Spleen (tissue), 11 donors: ENCODE results near the gene CAMK2B. TPM values are rescaled to one million over a fixed set of nuclear protein-coding genes. Genes with fewer than 3 reads are reported as not detected.

Experiments used
- DNase-seq: peaks from one replicate; pipeline ENCODE4 v3.0.0-alpha.2; 2020
- H3K27ac ChIP-seq, 8 donors: fragments of 200-600 bp; sonication (generic) in 7 of 8; 1 replicate in 4 of 8; 2 replicates in 4 of 8; pipeline versions ENCODE4 v1.5.0 to v1.8.0; 2016 to 2021; ENCODE audit warnings: inconsistent platforms in 4 of 8, mild to moderate bottlenecking in 4 of 8, moderate library complexity in 1 of 8
- H3K27me3 ChIP-seq, 7 donors: fragments of 200-600 bp; sonication (generic) in 6 of 7; replicated peaks in 1 of 7; 1 replicate in 4 of 7; 2 replicates in 3 of 7; pipeline versions ENCODE4 v1.5.0 to v1.8.0; 2016 to 2021; ENCODE audit warnings: inconsistent platforms in 3 of 7, mild to moderate bottlenecking in 1 of 7
- H3K36me3 ChIP-seq, 6 donors: fragments of 200-600 bp; sonication (generic) in 5 of 6; 1 replicate in 4 of 6; 2 replicates in 2 of 6; pipeline versions ENCODE4 v1.5.0 to v1.8.0; 2016 to 2021; ENCODE audit warnings: inconsistent platforms in 2 of 6
- H3K4me1 ChIP-seq, 6 donors: fragments of 200-600 bp; sonication (generic) in 5 of 6; 1 replicate in 3 of 6; 2 replicates in 3 of 6; pipeline versions ENCODE4 v1.5.0 to v1.8.0; 2016 to 2021; ENCODE audit warnings: inconsistent platforms in 3 of 6
- H3K4me3 ChIP-seq, 8 donors: fragments of 200-600 bp; sonication (generic) in 7 of 8; 1 replicate in 4 of 8; 2 replicates in 4 of 8; pipeline versions ENCODE4 v1.5.0 to v1.8.0; 2016 to 2021; ENCODE audit warnings: inconsistent platforms in 4 of 8, mild to moderate bottlenecking in 4 of 8, moderate library complexity in 2 of 8
- H3K9me3 ChIP-seq, 8 donors: fragments of 200-600 bp; sonication (generic) in 7 of 8; 1 replicate in 4 of 8; 2 replicates in 4 of 8; pipeline versions ENCODE4 v1.5.0 to v1.8.0; 2016 to 2021; ENCODE audit warnings: inconsistent platforms in 4 of 8
- CTCF ChIP-seq, 11 experiments: fragments of 200-600 bp in 7 of 11; fragments of 450-650 bp in 4 of 11; sonication (generic) in 4 of 11; IDR thresholded peaks in 8 of 11; conservative IDR thresholded peaks in 3 of 11; 1 replicate in 7 of 11; 2 replicates in 4 of 11; pipeline versions ENCODE4 v1.4.0 to v1.8.0; 2016 to 2021; ENCODE audit warnings: antibody characterized with exemption in 11 of 11, inconsistent platforms in 4 of 11, mild to moderate bottlenecking in 1 of 11
- POLR2A ChIP-seq, 3 donors: fragments of 450-650 bp; IDR thresholded peaks; one replicate each; pipeline ENCODE4 v1.5.1; 2017; ENCODE audit warnings: antibody characterized with exemption in 3 of 3, mild to moderate bottlenecking in 1 of 3
- POLR2AphosphoS5 ChIP-seq, 3 donors: sonication (generic); formaldehyde crosslinking; IDR thresholded peaks; one replicate each; pipeline ENCODE4 v1.5.1; 2017; ENCODE audit warnings: antibody characterized with exemption in 3 of 3
- WGBS, 5 donors: extraction: QIAGEN DNeasy Blood & Tissue Kit in 3 of 5; methylation state at CpG; one replicate each; pipeline versions ENCODE4 v1.1.5 to v1.1.7; 2013 to 2018; 5-methylcytosine and 5-hydroxymethylcytosine counted together
- intact Hi-C: fragments of 100-400 bp; cut with DNase I; formaldehyde crosslinking; loops from one replicate; pipeline ENCODE4 v1.15.0; 2023; ENCODE audit warnings: low total_unique reads
- polyA plus RNA-seq, 3 donors: library from polyadenylated mRNA; stranded (reverse); fragments of 200-250 nt; gene quantifications; one replicate each; pipeline ENCODE4 v1.2.1, GENCODE V29; 2013
- total RNA-seq, 7 donors: library from RNA; depleted of rRNA in 3 of 7; stranded (reverse); fragments of >200 nt in 3 of 7; fragmentation: NEBNext Ultra II Directional in 4 of 7; extraction: Animal tissue kit (Norgen Biotek cat#: 25700) in 4 of 7; gene quantifications; one replicate each; pipeline versions ENCODE4 v1.1.0 to v1.2.1, GENCODE V29; 2016 to 2021
- donor health status: healthy with polysubstance abuse.
- donor health status: DM: no; HTN: no; CAD: no; lungs with moderate emphysema.
- donor health status: DM: no; HTN: no; CAD: no.
- donor health status: Bipolar disorder and iron deficiency.
- donor health status: healthy.
- donor health status: DM: no; HTN: no; CAD: no.
- donor health status: DM: yes; HTN: yes; CAD: no.

Gene CAMK2B
- total and polyA plus RNA-seq, 10 donors, result 0.20 to 2.9 (median 0.61) TPM; not detected in 2

GRCh38 chr7:44322631-44323363 lies 2.6 kb downstream of the CAMK2B start:
- Histone ChIP-seq H3K27me3 (peaks cover 0 to 59% (median 29%) of the 10 kb centered on the region in 7 donors), H3K4me3 (no peak overlapping the region), H3K27ac (no peak overlapping the region), H3K36me3 (no peaks in the 10 kb centered on the region), H3K4me1 (peaks cover 0 to 14% (median 6%) of the 10 kb centered on the region in 6 donors), H3K9me3 (no peaks in the 10 kb centered on the region)
- intact Hi-C loops, result no loop called here
- no peak for DNase-seq
- TF ChIP-seq POLR2AphosphoS5 (IDR thresholded peaks at IDR 0.05) (no peak), POLR2A (IDR thresholded peaks at IDR 0.05) (no peak), CTCF (IDR thresholded peaks at IDR 0.05 in 8 of 11, conservative IDR thresholded peaks at IDR 0.05 in 3 of 11) (no peak)
- 85 to 94% (median 88%) methylated on average over 15 to 17 of the region's 17 CpGs for WGBS, 5 donors

GRCh38 chr7:44321796-44322195 lies 3.6 kb downstream of the CAMK2B start:
- Histone ChIP-seq H3K27ac (no peak overlapping the region), H3K9me3 (no peaks in the 10 kb centered on the region)

GRCh38 chr7:44320794-44321371 lies 4.5 kb downstream of the CAMK2B start:
- Histone ChIP-seq H3K27me3 (peaks cover 0 to 40% (median 19%) of the 10 kb centered on the region in 7 donors), H3K4me3 (no peak overlapping the region), H3K27ac (no peak overlapping the region), H3K9me3 (peaks cover 0 to 1% (median 0%) of the 10 kb centered on the region in 8 donors), H3K36me3 (no peaks in the 10 kb centered on the region), H3K4me1 (peaks cover 0 to 11% (median 6%) of the 10 kb centered on the region in 6 donors)
- DNase-seq, result no peak
- TF ChIP-seq POLR2AphosphoS5 (IDR thresholded peaks at IDR 0.05) (no peak), CTCF (IDR thresholded peaks at IDR 0.05 in 8 of 11, conservative IDR thresholded peaks at IDR 0.05 in 3 of 11) (no peak), POLR2A (IDR thresholded peaks at IDR 0.05) (no peak)
- 79 to 86% (median 81%) methylated on average over 15 of the region's 15 CpGs for whole genome bisulfite sequencing, 5 donors
- intact Hi-C loops, result no loop called here

More at GRCh38 chr7:44321796-44322195, 3.6 kb downstream of the CAMK2B start:
- 86 to 94% (median 90%) methylated on average over 16 to 18 of the region's 18 CpGs for WGBS, 5 donors
- no peak for DNase-seq
- H3K36me3 ChIP-seq, result no peaks in the 10 kb centered on the region
- peaks cover 0 to 14% (median 6%) of the 10 kb centered on the region in 6 donors for H3K4me1 ChIP-seq
- H3K27me3 ChIP-seq, result peaks cover 0 to 49% (median 28%) of the 10 kb centered on the region in 7 donors
- no peak overlapping the region for H3K4me3 ChIP-seq
- intact Hi-C loops, result no loop called here
- TF ChIP-seq CTCF (IDR thresholded peaks at IDR 0.05 in 8 of 11, conservative IDR thresholded peaks at IDR 0.05 in 3 of 11), result no peak
- no peak for TF ChIP-seq POLR2AphosphoS5 (IDR thresholded peaks at IDR 0.05)
- no peak for TF ChIP-seq POLR2A (IDR thresholded peaks at IDR 0.05)

- H3K27me3 ChIP-seq, result peaks cover 0 to 35% (median 17%) of the 10 kb centered on the region in 7 donors
Measured at GRCh38 chr7:44320141-44320540, 5.3 kb downstream of the CAMK2B start.

More at GRCh38 chr7:44320141-44320540, 5.3 kb downstream of the CAMK2B start:
- TF ChIP-seq POLR2A (IDR thresholded peaks at IDR 0.05) (no peak), CTCF (IDR thresholded peaks at IDR 0.05 in 8 of 11, conservative IDR thresholded peaks at IDR 0.05 in 3 of 11) (no peak), POLR2AphosphoS5 (IDR thresholded peaks at IDR 0.05) (no peak)
- peaks cover 0 to 9% (median 4%) of the 10 kb centered on the region in 8 donors for H3K9me3 ChIP-seq
- no peak for DNase-seq
- H3K4me3 ChIP-seq, result no peak overlapping the region
- peaks cover 0 to 9% (median 5%) of the 10 kb centered on the region in 6 donors for H3K4me1 ChIP-seq
- intact Hi-C loops, result no loop called here
- H3K36me3 ChIP-seq, result no peaks in the 10 kb centered on the region
- WGBS, 5 donors, result 88 to 94% (median 94%) methylated on average over 5 of the region's 5 CpGs
- H3K27ac ChIP-seq, result no peak overlapping the region
